ENCODE measurements around the gene MIB1.

MIB1 gene

DNA sequence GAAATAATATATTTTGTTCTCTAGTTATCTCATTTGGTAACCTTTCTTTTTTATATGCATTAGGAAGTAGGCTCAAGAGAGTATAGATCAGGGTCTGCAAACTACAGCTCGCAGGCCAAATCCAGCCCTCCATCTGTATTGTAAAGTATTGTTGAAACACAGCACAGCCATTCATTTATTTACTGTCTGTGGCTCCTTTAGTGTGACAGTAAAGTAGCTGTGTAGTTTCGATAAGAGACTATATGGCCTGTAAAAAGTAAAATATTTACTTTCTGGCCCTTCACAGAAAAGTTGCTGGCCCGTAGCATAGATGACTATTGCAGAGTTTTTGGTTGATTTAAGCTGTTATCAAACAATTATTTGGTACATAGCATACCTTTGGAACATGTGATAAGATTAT lies 67.6 kb downstream of the MIB1 start:
- DNase-seq (ENCODE audit: extremely low read depth in 1 of 2, low read depth in 1 of 2) = no peak

DNA sequence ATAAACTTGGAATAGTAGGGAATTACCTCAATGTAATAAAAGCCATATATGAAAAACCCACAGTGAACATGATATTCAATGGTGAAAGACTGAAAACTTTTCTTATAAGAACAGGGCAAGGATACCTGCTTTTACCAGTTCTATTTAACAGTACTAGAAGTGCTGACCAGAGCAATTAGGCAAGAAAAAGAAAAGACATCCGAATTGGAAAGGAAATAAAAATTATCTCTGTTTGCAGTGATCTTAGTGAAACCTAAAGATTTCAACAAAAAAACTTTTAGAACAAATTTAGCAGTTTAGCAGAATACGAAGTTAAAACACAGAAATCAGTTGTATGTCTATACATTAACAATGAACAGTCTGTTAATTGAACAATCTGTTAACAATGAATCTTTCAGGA lies 69.1 kb downstream of the MIB1 start:
- no peak for DNase-seq (ENCODE audit: extremely low read depth in 1 of 2, low read depth in 1 of 2)

DNA sequence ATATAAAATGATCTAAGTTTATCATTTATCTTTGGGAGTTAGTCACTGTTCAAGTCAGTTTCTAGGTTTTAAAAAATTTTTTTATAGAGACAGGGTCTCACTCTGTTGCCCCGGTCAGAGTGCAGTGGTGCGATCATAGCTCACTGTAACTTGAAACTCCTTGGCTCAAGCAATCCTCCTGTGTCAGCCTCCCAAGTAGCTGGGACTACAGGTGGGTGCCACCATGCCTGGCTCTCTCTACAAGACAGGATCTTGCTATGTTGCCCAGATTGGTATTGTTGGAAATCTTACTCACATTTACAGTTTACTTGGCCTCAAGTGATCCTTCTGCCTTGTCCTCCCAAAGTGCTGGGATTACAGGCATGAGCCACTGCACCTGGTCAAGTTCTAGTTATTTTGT lies 74.5 kb downstream of the MIB1 start:
- DNase-seq (ENCODE audit: extremely low read depth in 1 of 2, low read depth in 1 of 2) = no peak

DNA sequence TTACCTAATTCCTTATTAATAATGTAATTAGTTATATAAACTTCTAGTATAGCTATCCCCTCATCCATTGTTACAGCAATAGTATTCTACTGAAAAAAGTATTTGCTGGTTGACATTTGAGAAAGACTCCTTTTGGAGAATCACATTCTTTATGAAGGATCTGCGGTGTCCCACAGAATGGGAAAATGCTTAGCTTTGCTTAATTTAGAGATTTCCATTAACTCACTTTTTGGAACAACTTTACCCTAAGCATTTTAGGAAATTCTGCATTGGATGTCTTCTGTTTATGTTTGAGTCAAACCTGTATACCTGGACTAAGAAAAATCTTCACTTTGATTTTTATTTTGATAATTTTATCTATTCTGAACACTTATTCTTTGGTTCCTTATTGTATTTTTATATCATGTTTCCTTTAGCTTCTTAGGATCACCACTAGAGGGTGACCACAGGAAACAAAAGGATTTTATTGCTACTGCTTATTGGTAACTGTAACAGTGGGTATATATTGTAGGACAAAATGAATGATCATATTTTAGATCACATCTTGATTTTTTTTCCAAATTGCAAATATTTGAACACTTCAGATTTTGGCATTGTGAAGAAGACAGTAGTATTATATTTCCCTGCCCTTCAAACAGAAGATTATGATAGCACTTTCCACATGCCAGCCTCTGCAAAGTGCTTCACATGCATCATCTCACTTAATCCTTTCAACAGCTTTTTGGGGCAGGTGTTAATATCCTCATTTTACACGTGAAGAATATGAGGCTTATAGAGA lies 79.6 kb downstream of the MIB1 start:
- no peak for DNase-seq (ENCODE audit: extremely low read depth in 1 of 2, low read depth in 1 of 2)

DNA sequence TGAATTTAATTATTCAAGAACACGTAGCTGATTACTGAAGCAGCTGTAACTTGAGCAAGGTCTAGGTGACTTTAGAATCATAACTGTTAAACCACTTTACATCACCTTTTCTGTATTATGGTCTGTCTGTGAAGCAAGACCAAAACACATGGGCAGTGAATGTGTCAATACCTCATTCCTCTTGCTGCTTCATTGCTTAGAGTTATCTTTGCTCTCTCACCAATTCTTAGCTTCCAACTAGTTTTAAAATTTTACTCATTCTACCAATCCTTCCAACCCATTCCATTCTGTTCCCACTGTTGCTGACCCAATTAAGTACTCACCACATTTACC lies 80.2 kb downstream of the MIB1 start:
- no peak for DNase-seq (ENCODE audit: extremely low read depth in 1 of 2, low read depth in 1 of 2)

DNA sequence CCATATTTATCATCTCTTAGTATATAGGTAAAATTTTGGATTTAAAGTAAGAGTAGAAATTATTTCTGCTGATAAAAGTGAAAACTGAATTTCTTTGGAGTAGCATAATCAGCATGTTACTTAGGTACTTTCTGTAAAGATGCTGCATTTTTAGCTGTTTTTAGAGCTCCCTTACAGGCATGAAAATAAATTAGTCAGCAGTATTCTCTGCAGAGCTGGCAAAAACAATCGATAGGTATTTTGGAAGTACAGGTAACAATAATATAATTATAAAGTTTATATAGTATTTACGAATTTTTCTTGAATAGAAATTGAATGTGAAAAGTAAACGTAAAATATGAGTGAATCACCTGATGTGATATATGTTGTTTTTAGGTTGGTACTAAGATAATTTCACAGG lies 83.3 kb downstream of the MIB1 start:
- no peak for DNase-seq (ENCODE audit: extremely low read depth in 1 of 2, low read depth in 1 of 2)

DNA sequence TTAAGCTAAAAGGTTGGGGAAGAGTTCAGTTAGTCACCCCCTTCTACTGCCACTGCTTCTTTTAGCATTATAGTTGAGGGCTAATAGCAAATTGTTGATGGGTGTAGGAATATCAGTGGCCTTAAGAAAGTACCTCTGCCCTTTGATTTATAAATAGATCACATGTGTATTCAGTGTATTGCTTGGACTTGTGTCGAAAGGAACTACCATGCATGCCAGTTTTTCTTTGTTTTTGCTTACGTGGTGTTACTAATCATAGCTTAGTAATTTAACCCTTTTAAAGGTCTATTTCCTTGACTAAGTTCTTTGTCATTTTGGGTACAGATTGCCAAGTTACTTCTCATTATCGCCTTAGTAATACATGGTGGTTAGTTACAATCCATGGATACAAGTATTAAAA lies 85.6 kb downstream of the MIB1 start:
- no peak for DNase-seq (ENCODE audit: extremely low read depth in 1 of 2, low read depth in 1 of 2)

DNA sequence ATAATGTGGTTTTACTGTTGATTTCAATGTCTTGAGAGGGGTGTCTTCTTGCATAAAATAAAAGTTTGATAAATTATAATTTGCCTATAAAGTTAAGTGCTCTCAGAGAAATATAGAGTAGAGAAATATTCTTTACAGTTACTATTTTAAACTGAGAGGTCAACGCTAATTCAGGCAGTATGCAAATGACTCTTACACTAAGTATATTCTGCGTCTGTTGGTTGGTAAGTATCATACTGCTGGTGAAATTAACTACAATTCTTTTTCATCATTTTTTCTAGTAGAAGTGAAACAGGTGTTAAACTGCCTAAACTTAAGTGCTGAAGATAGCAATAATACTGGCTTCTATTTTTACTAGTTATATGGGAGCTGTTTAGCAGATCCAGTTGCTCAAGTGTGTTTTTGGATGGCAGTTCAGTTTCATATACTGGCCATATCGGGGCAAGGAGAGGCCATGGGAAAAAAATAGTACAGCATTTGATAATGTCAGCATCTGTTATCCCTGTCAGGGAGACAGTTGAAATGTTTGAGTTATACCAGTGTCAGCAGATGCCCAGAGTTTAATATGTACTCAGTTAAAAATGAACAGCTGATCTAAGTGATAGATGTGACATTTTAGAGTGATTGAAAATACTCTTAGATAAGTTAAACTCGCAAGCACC lies 86.2 kb downstream of the MIB1 start:
- DNase-seq (ENCODE audit: extremely low read depth in 1 of 2, low read depth in 1 of 2) = no peak

DNA sequence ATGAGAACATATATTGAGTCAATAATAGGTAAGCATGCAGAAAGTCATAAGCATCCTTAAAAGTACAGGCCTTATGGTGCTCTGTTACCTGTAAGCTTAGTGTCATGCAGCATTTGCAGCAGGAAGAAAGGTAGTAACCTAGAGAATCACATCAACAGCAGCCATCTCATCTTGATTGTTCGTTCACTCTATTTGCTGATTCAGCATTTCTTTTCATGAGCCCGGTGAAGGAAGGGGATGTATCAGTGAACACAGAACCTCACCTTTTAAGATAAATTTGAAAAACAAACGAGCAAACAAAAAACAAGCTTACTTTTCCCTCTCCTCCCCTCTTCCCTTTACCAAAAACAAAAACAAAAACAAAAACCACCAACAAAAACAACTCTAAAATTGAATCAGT lies 89.9 kb downstream of the MIB1 start:
- DNase-seq (ENCODE audit: extremely low read depth in 1 of 2, low read depth in 1 of 2) = no peak

DNA sequence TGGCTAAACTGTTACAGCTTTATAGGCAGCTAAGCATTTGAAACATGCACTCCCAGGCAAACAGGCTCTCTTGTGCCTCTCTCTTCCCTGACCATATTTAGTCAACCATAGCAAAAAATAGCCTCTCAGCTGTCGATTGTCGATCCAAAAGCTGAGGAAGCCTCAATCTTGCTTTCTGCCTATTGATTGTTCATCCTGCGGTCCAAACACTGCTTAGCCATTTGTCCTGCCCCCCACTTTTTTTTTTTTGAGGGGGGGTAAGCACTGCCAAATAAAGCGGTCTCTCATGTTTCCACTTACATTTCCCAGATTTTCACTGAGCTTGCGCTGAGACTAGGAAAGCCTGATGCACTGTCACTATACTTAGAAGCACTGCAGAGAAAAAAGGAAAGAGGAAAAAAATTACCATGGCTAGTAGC lies 90.8 kb downstream of the MIB1 start:
- no peak for DNase-seq (ENCODE audit: extremely low read depth in 1 of 2, low read depth in 1 of 2)

DNA sequence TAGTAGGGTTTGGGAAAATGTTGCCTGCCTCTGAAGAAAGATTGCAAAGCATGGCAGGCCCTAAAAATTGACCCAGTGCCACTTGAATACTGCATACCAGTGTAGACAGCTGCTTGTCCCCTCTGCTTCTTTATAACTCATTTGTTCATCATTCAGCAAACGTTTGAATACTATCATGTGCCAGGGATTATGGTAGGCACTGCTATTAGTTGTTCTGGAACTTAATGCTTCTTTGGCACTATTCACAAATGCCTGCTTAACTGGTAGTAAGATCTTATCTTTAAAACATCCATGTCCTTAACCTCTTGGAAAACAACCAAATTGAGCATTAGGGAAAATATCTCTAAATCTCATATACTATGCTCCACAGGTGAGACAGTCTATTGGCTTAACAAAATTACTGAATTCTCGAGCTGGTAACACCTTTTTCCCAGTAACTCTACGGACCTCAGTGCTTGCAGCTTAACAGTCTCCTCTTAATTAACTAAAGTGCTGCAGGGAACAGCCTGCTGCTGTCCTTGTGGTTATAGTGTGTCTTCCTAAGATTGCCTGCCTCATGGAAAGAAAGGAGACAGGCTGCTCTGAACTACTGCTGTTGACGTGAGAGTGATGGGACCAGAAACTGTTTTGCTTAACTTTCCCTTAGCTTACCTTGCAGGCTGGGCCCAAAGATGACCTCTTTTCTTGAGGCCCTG lies 93.2 kb downstream of the MIB1 start:
- no peak for DNase-seq (ENCODE audit: extremely low read depth in 1 of 2, low read depth in 1 of 2)

DNA sequence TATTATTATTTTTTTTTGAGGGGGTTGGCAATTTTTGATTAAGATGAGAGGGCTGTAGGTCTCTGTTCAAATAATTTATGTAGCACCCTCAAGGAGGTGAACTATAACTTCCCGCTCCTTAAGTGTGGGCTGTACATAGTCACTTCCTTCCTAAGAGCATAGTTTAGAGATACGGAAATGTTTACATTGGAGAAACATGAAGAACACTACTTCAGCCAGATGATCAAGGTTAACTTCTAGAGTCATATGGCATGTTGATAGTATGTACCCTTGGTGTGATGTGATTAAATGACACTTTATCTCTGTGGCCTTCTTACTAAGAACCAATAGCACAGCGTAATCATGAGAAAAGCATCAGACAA lies 93.7 kb downstream of the MIB1 start:
- no peak for DNase-seq (ENCODE audit: extremely low read depth in 1 of 2, low read depth in 1 of 2)

DNA sequence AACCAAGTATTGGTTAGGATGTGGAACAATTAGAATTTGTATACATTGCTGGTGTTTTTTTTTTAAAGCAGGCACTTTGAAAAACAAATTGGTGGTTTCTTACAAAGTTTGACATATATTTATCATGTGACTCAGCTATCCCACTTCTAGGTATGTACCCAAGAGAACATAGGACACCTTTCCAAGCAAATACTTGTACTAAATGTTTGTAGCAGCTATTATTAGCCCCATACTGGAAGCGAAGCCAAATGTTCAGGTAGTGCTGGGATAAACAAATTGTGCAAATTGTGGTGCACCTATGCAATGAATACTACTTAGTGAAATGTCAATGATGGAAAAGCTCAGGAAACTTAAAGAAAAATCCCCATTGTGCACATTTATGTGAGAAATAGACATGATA lies 101.0 kb downstream of the MIB1 start:
- DNase-seq (ENCODE audit: extremely low read depth in 1 of 2, low read depth in 1 of 2) = no peak

DNA sequence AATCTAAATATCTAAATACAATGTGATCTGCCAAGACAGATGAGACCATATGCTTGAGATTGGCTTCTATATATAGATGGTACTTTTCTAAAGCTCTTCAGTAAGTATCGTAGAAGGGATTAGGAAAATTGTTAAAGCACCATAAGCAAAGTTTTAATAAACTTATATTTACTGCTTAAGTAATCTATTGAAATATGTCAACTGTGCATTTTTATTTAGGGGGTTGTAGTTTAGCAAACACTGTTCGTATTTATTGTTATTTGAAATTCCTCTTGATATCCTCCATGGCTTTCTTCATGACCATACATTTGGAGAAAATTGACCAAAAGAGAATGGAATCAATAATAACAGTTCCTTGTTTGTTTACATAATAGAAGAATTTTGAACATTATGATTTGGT lies 102.7 kb downstream of the MIB1 start:
- no peak for DNase-seq (ENCODE audit: extremely low read depth in 1 of 2, low read depth in 1 of 2)

DNA sequence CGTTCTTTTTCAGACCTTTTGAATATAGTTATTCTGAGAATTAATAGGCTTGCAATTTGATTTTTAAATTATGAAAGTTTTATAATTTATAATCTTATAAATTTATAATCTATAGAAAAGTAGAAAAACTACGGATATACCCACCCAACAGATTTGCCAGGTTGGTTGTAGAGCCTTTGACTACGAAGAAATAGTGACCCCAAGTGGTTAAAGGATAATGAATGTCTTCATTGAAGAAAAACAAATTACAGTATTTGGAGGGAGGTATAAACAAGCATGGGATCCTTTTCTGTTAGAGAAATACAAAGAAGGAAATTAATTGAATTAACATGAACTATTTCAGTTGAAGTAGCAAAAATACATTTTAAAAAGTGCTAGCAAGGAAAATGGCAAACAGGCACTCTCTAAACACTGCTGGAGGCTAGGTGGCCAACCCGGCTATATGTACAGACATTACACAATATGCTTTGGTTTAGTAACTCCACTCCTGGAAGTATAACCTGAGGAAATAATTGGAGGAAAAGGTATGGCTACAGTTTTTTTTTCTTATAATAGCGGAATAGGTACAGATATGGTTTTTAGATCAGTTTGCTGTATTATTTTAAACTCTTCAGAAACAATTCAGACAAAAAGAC lies 110.9 kb downstream of the MIB1 start:
- DNase-seq (ENCODE audit: extremely low read depth in 1 of 2, low read depth in 1 of 2) = no peak

DNA sequence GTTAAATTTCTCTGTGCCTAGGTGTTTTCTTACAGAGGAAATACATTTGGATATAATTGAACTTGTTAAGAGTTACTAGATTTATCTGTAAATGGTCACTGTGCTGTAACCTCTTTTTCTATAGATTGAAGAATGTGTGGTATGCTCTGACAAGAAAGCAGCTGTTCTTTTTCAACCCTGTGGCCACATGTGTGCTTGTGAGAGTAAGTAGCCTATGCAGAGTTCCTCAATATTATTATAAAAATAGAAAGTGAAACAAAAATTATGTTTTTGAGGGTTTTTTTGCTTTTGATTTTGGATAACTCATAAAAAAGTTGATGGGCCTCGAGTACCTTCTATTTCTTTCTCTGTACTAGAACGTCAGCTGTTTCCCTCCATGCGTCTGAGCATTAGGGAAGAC lies 112.4 kb downstream of the MIB1 start:
- no peak for DNase-seq (ENCODE audit: extremely low read depth in 1 of 2, low read depth in 1 of 2)

DNA sequence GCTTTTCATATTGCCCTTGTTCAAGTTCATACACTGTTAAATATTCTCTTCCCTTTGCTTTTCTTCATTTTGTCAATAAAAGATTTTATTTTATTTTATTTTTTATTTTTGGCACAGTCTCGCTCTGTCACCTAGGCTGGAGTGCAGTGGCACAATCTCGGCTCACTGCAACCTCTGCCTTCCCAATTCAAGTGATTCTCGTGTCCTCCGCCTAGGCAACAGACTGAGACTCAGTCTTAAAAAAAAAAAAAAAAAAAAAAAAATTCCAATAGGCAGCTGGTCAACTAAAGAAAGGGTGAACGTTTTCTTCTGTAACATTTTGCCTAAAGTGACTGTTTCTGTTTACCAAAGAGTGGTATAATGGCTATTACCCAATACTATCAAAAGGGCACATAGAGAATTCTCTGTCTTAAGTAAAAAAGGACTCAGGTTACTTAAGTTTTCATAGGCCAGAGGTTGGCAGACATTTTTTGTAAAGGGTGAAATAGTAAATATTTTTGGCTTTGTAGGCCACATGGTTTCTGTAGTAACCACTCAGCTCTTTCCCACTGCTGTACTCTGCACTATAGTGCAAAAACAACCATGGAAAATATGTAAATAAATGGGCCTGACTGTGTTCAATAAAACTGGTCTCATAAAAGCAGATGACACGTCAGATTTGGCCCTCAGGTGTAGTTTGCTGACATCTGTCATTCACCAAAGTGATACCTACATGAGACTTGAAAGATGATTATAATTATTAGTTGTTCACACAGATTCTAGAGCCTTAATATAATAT lies 113.4 kb downstream of the MIB1 start:
- no peak for DNase-seq (ENCODE audit: extremely low read depth in 1 of 2, low read depth in 1 of 2)

DNA sequence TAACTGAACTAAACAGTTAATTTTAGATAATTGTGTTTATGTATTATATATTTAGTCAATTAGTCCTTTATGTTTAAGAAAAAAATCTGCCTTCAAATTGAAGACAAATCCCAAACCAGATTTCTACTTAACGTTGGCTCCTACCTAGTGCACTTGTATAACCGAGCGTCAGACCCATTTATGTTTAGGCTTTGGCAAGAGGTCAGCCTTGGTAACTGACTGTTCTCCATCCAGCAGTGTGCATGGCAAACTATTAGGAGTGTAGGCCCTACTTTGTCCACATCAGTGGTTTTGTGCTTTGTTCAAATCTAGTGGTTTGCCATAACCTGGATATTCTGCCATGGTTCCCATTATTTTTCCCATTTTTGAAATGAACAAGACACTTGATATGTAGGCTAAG lies 114.8 kb downstream of the MIB1 start:
- DNase-seq (ENCODE audit: extremely low read depth in 1 of 2, low read depth in 1 of 2) = no peak

DNA sequence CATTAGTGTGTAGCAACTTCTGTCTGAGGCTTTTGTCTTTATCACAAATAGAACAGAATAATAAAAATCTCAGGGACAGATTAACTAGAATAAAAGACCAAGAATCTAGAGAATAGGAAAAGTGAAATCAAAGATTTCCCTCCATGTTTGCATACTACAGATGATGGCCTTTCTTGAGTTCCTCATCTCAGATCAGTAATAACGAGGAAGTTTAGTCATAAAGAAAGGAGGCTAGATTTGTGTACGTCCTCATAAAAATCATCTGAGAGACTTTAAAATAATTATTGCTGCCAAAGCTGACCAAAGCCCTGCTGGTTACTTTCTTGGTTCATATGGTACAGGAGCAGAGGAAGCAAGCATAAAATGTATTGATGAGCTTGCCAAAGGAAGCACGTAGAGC lies 117.3 kb downstream of the MIB1 start:
- DNase-seq (ENCODE audit: extremely low read depth in 1 of 2, low read depth in 1 of 2) = no peak

DNA sequence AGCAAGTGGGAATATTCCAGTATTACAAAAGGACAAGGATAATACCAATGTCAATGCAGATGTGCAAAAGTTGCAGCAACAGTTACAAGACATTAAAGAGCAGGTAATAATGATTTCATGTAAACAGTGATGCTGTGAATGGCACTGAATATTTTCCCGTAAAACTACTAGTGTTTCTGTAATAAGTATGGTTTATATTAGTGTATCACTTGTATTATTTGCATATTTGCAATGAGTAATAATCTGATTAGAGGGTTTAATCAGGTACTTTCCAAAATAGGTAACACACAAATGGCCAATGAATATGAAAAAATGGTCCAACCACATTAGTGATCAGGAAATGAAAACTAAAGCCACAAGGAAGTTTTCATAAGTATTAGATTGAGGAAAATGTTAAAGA lies 118.0 kb downstream of the MIB1 start:
- DNase-seq (ENCODE audit: extremely low read depth in 1 of 2, low read depth in 1 of 2) = no peak

DNA sequence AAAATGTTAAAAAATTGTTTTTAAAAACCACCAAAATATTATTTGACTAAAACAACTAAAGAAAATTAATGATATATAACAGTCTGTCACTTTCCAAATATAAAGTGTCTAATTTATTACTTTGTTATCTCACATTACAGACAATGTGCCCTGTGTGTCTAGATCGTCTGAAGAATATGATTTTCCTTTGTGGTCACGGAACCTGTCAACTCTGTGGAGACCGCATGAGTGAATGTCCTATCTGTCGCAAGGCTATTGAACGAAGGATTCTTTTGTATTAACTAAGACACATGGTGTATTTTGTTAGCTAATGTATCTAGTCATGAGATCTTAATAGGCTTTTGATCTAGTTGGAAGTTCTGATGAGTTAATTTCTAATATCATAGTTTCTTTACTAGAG lies 123.8 kb downstream of the MIB1 start:
- no peak for DNase-seq (ENCODE audit: extremely low read depth in 1 of 2, low read depth in 1 of 2)
